Measurements from ENCODE around the gene DCN. TPM values are rescaled to one million over a fixed set of nuclear protein-coding genes. Genes with fewer than 3 reads are reported as not detected.

DCN gene
- total and polyA plus RNA-seq, 8 donors = 966 to 2,064 (median 1,730) TPM

GRCh38 chr12:91139286-91139685 is 43.3 kb downstream of the DCN start:
- peak overlapping the region in 1 of 2 donors; percentile 74 for H3K27ac ChIP-seq
- no peak overlapping the region for H3K4me3 ChIP-seq
- ATAC-seq (no peak), DNase-seq (no peak)
- H3K4me1 ChIP-seq = no peaks in the 10 kb centered on the region
- TF ChIP-seq, protein P1, sequence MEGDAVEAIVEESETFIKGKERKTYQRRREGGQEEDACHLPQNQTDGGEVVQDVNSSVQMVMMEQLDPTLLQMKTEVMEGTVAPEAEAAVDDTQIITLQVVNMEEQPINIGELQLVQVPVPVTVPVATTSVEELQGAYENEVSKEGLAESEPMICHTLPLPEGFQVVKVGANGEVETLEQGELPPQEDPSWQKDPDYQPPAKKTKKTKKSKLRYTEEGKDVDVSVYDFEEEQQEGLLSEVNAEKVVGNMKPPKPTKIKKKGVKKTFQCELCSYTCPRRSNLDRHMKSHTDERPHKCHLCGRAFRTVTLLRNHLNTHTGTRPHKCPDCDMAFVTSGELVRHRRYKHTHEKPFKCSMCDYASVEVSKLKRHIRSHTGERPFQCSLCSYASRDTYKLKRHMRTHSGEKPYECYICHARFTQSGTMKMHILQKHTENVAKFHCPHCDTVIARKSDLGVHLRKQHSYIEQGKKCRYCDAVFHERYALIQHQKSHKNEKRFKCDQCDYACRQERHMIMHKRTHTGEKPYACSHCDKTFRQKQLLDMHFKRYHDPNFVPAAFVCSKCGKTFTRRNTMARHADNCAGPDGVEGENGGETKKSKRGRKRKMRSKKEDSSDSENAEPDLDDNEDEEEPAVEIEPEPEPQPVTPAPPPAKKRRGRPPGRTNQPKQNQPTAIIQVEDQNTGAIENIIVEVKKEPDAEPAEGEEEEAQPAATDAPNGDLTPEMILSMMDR (IDR thresholded peaks at IDR 0.05) = no peak
- intact Hi-C loops (cut with DNase I) = no loop called here
- no peaks in the 10 kb centered on the region for H3K36me3 ChIP-seq
- H3K9me3 ChIP-seq = no peaks in the 10 kb centered on the region
- H3K27me3 ChIP-seq = no peaks in the 10 kb centered on the region

DNA sequence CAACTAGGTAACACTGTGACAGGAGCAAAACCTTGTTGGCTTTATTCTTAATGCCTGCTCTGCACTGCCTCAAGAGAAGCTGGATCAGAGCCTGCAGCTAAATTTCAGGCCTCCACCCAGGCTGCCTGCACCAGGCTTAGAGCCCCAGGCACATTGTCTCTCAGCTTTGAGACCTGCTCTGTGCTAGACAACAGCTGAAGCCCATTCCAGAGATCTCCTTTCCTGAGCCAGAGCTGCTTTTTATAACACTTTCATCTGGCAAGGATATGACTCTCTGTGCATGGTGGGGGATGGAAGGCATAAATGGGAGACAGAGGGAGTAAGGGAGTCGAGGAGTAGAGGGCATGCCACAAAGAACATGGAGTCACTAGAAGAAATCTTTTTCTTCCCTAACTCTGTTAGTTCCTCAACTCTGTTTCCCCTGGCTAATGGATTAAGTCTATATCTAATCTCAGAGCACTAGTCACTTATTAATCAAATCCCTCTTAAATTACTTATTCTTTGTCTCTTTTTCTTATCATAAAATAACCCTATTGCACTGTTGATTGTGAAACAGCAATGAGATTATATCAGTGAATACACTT is 44.2 kb downstream of the DCN start:
- Histone ChIP-seq H3K4me1 (no peaks in the 10 kb centered on the region), H3K27ac (peak overlapping the region in 1 of 2 donors; percentile 74), H3K4me3 (no peak overlapping the region), H3K9me3 (no peaks in the 10 kb centered on the region), H3K27me3 (no peaks in the 10 kb centered on the region), H3K36me3 (no peaks in the 10 kb centered on the region)
- DNase-seq (no peak), ATAC-seq (no peak)
- intact Hi-C loops (cut with DNase I) = no loop called here
- TF ChIP-seq, protein P1 (IDR thresholded peaks at IDR 0.05) = no peak

DNA sequence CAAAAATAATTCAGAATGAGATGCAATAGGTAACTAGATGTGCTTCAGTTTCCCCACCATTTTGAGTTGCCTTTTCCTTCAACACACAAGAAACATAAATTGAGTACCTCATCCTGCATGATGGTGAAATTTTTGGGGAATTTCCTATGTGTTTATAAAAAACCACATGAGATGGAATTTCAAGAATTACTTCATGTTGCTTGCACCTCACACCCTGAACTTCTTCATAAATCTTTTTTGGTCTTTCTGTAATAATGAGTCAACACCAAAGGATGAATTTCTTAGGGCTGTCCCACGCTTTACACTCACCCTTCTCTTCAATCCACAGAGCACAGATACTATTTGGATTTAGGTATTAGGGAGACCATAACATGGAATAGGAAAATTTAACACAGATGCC is 48.7 kb downstream of the DCN start:
- H3K27me3 ChIP-seq = no peaks in the 10 kb centered on the region
- no peak for ATAC-seq
- H3K4me3 ChIP-seq = no peak overlapping the region
- intact Hi-C loops (cut with DNase I) = no loop called here
- DNase-seq = no peak
- H3K4me1 ChIP-seq = no peaks in the 10 kb centered on the region
- TF ChIP-seq, protein P1 (IDR thresholded peaks at IDR 0.05) = no peak
- no peak overlapping the region for H3K27ac ChIP-seq
- H3K36me3 ChIP-seq = no peaks in the 10 kb centered on the region
- H3K9me3 ChIP-seq = no peaks in the 10 kb centered on the region

DNA sequence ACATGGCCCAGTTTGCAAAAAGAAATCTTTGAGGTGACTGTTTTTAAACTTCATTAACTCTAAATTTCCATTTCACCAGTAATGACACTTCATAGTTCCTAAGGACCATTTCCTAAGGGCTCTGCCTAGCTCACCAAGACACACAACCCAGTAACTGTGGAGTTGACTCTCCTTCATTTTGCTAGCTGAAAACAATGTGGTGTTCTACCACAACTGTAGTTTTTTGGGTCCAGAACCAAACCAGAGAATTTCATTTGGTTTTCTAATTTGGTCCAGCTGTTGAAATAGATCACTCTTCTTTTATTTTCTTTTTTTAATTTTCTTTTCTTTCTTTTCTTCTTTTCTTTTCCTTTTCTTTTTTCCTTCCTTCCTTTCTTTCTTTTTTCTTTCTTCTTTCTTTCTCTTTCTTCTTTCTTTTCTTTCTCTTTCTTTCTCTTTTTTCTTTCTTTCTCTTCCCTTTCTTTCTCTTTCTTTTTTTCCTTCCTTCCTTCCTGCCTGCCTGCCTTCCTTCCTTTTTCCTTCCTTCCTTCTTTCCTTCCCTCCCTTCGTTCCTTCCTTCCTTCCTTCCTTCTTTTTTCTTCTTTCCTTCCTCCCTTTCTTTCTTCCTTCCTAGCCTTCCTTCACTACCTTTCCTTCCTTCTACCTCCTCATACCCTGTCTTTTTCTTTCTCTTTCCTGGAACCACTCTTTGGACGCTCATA is 52.8 kb downstream of the DCN start:
- intact Hi-C loops (cut with DNase I) = no loop called here
- no peaks in the 10 kb centered on the region for H3K36me3 ChIP-seq
- ATAC-seq (no peak), DNase-seq (no peak)
- TF ChIP-seq, protein P1 (IDR thresholded peaks at IDR 0.05) = no peak
- no peaks in the 10 kb centered on the region for H3K27me3 ChIP-seq
- H3K27ac ChIP-seq = no peak overlapping the region
- no peak overlapping the region for H3K4me3 ChIP-seq
- H3K9me3 ChIP-seq = no peaks in the 10 kb centered on the region
- H3K4me1 ChIP-seq = no peaks in the 10 kb centered on the region

GRCh38 chr12:91127751-91128150 is 54.9 kb downstream of the DCN start:
- intact Hi-C loops (cut with DNase I) = no loop called here
- H3K27ac ChIP-seq = peak overlapping the region in 1 of 2 donors; percentile 17
- TF ChIP-seq, protein P1 (IDR thresholded peaks at IDR 0.05) = no peak
- no peak for DNase-seq
- no peaks in the 10 kb centered on the region for H3K36me3 ChIP-seq
- H3K27me3 ChIP-seq = no peaks in the 10 kb centered on the region
- no peaks in the 10 kb centered on the region for H3K9me3 ChIP-seq
- H3K4me1 ChIP-seq = no peaks in the 10 kb centered on the region
- ATAC-seq = no peak
- no peak overlapping the region for H3K4me3 ChIP-seq
